ENCODE measurements around the gene DNAJA3.
"Not testable (repeated sequence)": the region's sequence is repeated elsewhere in the genome, so short reads cannot be mapped to it uniquely, and the experiment has no call there.

The DNAJA3 gene

DNA sequence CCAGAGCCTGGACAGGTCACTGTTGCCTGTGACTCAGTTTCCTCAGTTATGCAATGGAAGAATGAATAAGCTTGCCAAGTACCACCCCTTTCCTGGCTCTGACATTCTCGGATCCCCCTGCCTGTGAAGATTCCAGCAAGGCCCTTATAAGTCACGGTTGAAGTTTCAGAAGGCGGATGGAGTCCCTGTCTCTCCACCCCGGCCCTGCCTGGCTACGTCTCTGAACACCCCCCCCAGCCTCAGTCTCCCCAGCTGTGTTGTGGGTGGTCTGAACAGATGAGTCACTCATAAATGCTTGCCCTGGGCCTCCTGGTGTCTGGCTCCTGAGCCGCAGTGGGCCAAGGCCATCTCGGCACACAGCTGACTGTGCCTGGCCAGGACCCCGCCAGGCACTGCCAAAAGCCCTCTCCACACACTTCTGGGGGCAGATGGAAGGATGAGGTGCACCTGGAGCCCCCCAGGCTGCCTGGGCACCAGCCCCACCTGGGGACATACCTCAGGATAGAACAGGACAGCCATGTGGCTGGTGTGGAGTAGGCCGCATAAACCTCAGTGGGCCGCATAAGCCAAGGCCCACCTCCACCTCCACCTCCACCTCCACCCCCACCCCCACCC is 38.6 kb upstream of the DNAJA3 start:
- DNase-seq (ENCODE audit: low read depth in 2 of 3, low spot score in 1 of 3): no peak

DNA sequence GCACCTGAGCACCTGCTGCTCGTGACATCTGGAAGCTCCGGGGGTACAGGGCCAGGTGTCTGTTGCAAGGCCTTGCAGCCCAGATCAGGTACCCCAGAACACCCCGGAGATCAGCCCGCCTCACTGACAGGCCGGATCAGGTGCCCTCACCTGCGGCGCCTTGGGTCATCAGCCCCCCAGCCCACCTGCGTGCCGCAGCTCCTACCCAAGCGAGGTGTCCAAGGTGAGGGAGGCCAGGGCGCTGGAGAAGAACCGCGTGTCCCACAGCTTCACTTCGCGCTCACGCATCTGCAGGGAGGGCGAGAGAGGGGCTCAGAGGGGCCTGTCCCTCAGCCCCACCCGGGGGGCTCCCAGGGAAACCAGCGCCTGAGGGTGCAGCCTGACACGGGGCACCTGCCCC is 37.9 kb upstream of the DNAJA3 start:
- no peak for DNase-seq (ENCODE audit: low read depth in 2 of 3, low spot score in 1 of 3)

GRCh38 chr16:4388271-4389021 is 37.2 kb upstream of the DNAJA3 start:
- DNase-seq (ENCODE audit: low read depth in 2 of 3, low spot score in 1 of 3): no peak

- no peak for DNase-seq (ENCODE audit: low read depth in 2 of 3, low spot score in 1 of 3)
These were observed 36.4 kb upstream of the DNAJA3 start for GRCh38 chr16:4389051-4389955.

- no peak for DNase-seq (ENCODE audit: low read depth in 2 of 3, low spot score in 1 of 3)
These were observed 35.1 kb upstream of the DNAJA3 start for GRCh38 chr16:4390266-4391260.

GRCh38 chr16:4391631-4392381 is 33.9 kb upstream of the DNAJA3 start:
- DNase-seq (ENCODE audit: low read depth in 2 of 3, low spot score in 1 of 3): no peak

DNA sequence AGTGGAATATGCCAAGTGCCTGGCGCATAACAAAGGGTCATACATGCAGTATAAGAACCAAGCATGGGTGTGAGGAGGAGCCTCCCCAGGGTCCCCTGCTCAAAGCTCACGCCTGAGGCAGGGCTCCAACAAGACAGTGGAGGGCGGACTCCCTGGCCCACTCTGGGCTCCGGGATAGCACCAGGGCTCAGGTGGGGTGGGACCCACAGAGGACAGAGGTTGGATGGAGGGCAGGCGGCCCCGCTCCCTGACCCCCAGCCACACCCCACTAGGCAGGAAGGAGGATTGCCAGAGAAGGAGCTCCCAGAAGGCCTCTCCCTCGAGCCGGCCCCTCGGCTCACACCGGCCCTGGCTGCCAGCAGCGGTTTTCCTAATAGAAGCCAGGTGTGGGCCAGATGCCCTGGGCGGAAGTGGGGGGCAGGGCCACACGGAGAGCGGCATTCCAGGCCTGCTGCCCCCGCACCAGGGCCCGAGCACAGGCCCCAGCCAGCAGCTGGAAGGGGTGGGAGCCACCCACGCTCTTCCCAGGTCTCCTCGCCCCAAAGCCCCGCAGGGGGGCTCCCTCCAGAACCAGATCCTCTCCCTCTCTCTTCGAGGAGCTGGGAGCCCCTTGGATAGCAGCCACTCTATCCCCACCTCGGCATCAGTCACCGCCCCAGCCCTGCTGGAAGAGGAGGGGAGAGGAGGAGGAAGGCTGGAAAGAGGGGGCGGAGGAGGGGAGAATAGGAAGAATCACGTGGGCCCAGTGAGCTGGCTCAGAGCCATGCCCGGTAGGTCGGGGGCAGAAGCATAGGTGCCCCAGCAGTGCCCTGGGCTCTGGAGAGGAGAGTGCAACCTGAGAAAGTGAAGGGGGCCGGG is 33.1 kb upstream of the DNAJA3 start:
- no peak for DNase-seq (ENCODE audit: low read depth in 2 of 3, low spot score in 1 of 3)

- no peak for DNase-seq (ENCODE audit: low read depth in 2 of 3, low spot score in 1 of 3)
These were observed 32.4 kb upstream of the DNAJA3 start for GRCh38 chr16:4393240-4393600.

DNA sequence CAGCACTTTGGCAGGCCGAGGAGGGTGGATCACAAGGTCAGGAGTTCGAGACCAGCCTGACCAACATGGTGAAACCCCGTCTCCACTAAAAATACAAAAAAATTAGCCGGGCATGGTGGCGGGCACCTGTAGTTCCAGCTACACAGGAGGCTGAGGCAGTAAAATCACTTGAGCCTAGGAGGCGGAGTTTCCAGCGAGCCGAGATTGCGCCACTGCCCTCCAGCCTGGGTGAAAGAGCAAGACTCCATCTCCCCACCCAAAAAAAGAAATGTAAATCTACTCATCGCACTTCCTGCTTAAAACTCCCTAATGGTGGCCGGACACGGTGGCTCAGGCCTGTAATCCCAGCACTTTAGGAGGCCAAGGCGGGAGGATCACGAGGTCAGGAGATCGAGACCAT is 31.8 kb upstream of the DNAJA3 start:
- DNase-seq (ENCODE audit: low read depth in 2 of 3, low spot score in 1 of 3): not testable (repeated sequence)

- no peak for DNase-seq (ENCODE audit: low read depth in 2 of 3, low spot score in 1 of 3)
These were observed 30.5 kb upstream of the DNAJA3 start for GRCh38 chr16:4395055-4395726.

DNA sequence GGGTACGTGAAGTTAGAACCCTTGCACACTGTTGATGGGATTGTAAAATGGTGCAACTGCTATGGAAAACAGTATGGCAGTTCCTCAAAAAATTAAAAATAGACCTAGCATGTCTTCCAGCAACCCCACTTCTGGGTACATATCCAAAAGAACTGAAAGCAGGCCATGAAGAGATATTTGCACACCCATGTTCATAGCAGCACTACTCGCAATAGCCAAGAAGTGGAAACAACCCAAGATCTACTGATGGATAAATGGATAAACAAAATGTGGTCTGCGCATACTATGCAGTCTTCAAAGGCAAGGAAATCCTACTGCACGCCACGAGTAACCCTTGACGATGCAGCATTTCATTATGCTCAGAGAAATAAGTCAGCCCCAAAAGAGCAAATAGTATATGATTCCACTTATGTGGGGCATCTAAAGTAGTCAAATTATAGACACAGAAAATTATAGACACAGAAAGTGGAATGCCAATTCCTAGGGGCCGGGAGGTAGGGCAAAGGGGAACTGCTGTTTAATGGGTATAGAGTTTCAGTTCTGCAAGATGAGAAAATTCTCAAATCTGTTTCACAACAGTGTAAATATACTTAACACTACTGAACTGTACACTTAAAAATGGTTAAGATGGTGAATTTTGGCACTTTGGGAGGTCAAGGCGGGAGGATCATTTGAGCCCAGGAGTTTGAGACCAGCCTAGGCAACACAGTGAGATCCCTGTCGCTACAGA is 26.5 kb upstream of the DNAJA3 start:
- DNase-seq (ENCODE audit: low read depth in 2 of 3, low spot score in 1 of 3): no peak

DNA sequence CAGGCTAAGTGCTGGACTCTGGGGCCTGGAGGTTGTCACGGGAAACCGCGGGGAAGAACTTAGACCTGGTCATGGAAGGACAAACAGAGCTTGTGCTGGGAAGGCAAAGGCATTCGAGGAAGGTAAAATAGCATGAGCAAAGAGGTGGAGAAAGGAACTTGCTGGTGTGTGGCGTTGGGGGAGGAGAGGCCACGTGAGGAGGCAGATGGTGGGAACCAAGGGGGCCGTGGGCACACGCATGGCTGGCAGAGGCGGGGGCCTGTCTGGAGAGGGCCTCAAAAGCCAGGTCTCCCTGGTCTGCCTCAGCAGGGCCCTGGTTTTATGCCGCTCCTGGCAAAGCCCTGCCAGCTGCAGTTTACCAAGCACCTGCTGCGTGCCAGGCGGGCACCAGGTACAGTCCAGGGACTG is 24.6 kb upstream of the DNAJA3 start:
- DNase-seq (ENCODE audit: low read depth in 2 of 3, low spot score in 1 of 3): no peak

- no peak for DNase-seq (ENCODE audit: low read depth in 2 of 3, low spot score in 1 of 3)
These were observed 24.2 kb upstream of the DNAJA3 start for GRCh38 chr16:4401510-4401909.

- DNase-seq (ENCODE audit: low read depth in 2 of 3, low spot score in 1 of 3): peak; percentile 40 to 63 (median 60)
These were observed 23.1 kb upstream of the DNAJA3 start for GRCh38 chr16:4402439-4403132.

DNA sequence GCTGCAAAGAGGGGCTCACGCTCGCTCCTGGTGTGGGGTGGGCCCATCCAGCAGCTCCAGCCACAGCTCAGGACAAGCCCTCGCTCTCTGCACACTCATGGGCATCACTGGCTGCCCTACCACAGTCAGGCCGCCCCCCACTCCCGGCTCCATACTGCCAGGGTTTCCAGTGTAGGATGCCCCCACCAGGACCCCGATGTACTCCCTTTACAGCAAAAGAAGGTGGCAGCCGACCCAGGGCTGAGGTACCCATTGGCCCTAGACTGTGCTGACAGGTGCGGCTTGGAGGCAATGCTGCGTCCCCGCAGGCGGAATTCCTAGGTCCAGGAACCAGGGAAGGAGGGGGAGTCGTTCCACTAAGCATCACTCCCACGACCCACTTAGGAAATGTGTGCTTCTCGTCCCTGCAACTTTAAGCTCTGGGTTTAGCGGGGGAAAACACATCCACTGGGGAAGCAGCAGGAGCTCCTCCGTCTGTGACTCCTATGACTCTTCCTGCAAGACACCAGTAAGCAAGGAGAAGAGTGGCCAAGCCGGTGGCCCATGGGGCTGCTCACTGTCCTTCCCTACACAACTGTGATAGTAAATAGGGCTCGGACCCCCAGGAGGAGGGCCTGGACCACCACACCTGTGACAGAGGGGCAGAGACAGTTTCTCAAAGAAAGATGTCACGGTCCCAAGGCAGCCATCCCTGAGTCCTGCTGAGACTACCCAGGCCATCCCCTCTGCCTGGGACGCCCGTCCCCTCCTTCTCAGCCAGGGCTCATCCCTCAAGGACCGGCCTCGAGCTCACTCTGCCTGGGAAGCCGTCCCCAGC is 22.3 kb upstream of the DNAJA3 start:
- DNase-seq (ENCODE audit: low read depth in 2 of 3, low spot score in 1 of 3): no peak

- DNase-seq (ENCODE audit: low read depth in 2 of 3, low spot score in 1 of 3): peak in 2 of 3 donors; percentile 20 to 27
These were observed 21.3 kb upstream of the DNAJA3 start for GRCh38 chr16:4404247-4404966.
